HG03196 (cell line): ENCODE results near the gene TCP1.
"Not testable (repeated sequence)": the region's sequence is repeated elsewhere in the genome, so short reads cannot be mapped to it uniquely, and the experiment has no call there.

Experiments used
- ATAC-seq: cut with Tn5 transposase; IDR thresholded peaks from one replicate; pipeline ENCODE4 v1.9.1; 2021; ENCODE audit not compliant: unreplicated experiment

TCP1 gene

DNA sequence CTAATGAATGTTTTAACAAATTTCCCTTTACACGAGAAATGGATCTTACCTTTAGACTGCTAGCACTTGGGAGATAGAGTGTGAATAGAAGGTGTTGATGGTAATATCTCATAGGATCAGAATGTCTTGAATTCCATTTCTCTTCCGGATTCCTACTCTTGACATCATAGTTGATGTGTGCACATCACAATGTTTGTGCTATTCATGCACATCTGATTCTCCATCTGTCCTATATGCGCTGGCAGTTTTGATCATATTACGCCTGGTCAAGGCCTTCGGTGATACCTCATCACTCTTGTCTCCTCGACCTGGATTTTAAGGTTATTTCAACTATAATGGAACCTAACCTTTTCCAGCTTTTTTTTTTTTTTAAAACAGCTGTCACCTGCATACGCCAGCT, 44.3 kb downstream of the TCP1 start:
- ATAC-seq: no peak

DNA sequence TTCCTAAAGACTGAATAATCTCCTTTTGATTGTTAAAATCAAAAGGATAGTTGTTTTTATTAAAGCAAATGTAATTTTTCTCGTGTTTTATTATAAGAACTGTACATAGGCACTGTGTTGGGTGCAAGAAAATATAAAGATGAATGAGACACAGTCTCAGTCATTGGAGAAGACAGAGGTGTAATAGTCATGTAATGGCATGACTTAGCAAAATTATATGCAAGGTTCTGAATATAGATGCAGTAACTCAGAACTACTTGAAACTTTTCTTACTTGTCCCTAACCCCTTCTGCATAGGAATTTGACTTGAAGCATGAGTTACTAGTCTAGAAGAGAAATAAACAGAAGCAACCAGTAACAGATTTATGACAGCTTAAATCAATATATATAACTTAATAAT, 47.2 kb downstream of the TCP1 start:
- ATAC-seq: no peak

DNA sequence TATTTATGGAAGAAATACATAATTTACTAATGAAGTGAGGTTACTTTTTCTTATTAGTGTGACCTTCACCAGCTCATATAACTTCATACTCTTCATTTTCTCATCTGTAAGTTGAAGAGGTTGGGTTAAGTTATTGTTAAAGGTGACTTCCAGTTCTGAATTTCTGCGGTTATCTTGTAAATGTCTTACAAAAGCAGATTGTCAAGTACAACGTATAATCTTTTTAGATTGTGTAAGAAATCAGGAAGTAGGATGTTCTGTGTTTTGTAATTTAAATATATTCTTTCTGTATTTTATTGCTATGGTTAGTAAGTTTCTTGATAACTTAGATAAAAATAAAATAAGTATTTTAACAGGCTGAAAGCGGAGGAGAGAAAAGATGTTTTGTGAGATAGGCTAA, 50.1 kb downstream of the TCP1 start:
- ATAC-seq: no peak

DNA sequence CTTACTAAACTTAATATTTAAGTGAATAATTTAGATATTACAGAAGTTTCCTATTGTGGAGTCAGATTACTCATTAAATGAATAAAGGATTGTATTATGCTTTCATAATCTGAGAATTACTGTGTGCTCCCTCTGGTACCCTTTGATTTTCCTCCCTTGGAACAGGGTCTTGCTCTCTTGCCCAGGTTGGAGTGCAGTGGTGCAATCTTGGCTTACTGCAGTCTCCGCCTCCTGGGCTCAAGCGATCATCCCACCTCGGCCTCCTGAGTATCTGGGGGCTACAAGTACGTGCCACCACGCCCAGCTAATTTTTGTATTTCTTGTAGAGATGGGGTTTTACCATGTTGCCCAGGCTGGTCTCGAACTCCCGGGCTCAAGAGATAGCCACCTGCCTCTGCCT, 52.5 kb downstream of the TCP1 start:
- no peak for ATAC-seq

DNA sequence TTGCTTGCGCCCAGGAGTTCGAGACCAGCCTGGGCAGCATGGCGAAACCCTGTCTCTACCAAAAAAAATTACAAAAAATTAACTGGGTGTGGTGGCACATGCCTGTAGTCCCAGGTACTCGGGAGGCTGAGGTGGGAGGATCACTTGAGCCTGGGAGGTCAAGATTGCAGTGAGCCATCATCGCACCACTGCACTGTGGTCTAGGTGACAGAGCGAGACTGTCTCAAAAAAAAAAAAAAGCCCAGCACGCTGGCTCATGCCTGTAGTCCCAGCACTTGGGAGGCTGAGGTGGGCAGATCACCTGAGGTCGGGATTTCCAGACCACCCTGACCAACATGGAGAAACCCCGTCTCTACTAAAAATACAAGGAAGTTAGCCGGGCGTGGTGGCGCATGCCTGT, 56.0 kb downstream of the TCP1 start:
- not testable (repeated sequence) for ATAC-seq

DNA sequence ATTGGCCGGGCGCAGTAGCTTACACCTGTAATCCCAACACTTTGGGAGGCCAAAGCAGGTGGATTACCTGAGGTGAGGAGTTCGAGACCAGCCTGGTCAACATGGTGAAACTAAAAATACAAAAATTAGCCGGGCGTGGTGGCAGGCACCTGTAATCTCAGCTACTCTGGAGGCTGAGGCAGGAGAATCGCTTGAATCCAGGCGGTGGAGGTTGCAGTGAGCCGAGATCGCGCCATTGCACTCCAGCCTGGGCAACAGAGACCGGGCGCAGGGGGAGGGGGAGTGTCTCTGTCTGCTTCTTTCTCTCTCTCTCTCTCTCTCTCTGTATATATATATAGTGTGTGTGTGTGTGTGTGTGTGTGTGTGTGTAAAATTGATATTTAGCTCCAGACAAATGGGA, 56.9 kb downstream of the TCP1 start:
- not testable (repeated sequence) for ATAC-seq

DNA sequence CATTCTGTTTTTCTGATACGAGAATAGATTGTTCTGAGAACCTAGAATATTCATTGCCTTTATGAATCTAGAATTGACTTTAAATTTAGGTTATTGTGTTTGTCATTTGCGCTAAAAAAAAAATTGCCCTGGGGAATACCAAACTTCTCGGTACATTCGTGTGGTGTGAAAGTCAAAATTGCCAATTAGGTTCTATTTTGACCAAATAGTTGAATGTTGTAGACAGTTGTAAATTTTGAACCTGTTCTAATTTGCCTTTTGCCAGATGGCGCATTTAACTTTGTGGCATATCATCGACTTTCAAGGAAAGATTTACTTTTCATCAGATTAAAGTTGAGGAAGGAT, 59.1 kb downstream of the TCP1 start:
- ATAC-seq: no peak

DNA sequence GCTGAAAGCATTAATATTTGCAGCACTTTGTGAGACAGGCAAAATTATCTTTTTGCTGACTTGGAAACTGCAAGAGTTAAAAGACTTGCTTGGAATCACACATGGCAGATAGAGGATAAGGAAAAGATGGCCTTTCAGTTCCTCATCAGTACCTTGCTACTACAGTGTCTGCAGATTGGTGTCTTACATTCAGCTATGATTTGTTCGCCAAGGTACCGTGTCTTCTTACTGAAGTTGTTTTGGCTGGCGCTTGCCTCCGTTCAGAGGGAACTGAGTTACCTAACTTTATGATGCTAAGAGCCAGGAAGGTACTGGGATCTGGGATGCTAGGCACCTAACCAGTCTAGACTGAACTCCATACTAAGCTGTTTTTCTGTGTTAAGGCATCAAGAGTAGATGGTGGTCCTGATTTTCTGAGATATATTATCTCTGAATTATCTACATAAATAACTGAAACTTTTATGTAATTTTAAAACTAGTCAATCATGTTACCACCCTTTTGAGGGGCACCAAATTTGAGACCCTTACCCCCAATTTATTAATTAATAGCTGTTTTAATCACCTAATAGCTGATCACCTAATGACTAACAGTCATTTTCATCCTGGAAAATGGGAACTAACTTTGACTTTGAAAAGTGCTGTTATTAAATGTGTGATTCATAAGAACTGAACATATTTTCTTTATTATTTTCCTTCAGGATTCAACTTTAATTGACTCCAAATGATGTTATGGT, 59.6 kb downstream of the TCP1 start:
- no peak for ATAC-seq

DNA sequence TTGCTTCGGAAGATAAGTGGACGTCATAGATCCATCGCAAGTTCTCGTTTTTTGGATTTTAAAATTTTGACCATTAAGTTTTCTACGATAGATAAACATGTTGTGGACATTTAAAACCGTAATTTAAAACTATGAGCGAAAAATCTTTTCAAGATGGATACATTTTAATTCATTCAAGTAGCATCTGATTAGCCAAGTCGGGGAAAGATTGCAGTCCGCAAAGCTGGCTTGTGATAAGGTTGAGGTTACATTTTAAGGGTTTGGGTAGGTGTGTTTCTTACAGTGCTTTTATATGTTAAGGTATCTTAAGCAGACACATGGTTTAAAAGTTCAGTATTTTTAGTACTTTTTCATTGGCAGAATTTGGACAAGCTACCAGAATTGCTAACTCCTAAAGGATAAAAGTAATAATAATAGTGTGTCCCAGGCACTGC, 60.9 kb downstream of the TCP1 start:
- ATAC-seq: no peak
